ENCODE results near the gene SRPK1. TPM values are rescaled to one million over a fixed set of nuclear protein-coding genes. Genes with fewer than 3 reads are reported as not detected.

The SRPK1 gene
- total and polyA plus RNA-seq, 2 of the 13 experiments (the other 11 are each of a cell fraction or from before 2014, with no cell fraction given) = 56.4 to 142 TPM

DNA sequence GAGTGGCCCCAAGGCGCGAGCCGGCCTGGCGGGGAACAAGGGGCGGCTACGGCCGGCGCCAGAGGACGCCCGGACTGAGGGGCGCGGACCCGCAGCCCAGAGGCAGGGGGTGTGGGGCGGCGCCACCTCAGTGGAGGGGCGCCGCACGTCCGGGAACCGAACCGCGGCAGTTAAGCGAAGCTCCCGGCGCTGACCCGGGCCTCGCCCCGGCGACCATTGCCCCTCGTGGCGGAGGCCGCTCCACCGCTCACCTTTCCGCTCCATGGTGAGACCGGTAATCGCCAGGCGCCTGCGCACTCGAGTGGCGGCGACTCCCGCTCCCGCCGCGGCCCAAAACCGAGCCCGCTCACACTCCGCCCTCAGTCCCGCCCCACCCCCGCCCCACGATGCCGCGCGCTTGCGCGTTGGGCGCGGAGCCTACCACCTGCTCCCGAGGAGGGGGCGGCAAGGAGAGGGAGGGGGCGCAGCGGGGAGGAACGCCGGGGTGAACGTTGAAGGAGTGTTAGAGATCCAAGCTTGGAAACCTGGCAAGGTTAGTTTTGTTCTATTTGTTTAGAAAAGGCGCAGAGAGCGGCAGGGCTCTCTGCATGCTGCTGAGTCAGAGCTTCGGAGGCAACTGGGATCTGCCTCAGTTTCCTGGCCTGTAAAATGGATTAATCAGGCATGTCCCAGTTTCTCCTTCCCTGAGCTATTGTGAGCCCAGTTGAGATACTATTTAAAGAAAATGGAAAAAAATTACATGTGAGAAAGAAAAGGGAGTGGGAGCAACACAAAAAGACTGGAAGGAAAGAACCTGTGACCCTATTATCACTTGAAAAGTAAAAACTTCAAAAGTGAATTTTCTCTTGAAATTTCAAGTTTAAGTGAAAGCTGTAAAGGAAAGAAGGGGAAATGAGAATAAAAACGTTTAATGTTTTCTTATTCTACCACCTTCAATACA lies at the start of gene SRPK1 (continued):
- TF ChIP-seq, protein P1, sequence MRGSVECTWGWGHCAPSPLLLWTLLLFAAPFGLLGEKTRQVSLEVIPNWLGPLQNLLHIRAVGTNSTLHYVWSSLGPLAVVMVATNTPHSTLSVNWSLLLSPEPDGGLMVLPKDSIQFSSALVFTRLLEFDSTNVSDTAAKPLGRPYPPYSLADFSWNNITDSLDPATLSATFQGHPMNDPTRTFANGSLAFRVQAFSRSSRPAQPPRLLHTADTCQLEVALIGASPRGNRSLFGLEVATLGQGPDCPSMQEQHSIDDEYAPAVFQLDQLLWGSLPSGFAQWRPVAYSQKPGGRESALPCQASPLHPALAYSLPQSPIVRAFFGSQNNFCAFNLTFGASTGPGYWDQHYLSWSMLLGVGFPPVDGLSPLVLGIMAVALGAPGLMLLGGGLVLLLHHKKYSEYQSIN (CRISPR knock-in tag; IDR thresholded peaks at IDR 0.05; ENCODE audit: borderline replicate concordance) = no peak
- TF ChIP-seq, protein P2, sequence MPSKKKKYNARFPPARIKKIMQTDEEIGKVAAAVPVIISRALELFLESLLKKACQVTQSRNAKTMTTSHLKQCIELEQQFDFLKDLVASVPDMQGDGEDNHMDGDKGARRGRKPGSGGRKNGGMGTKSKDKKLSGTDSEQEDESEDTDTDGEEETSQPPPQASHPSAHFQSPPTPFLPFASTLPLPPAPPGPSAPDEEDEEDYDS (CRISPR knock-in tag; IDR thresholded peaks at IDR 0.05) = peak; percentile 93
- TF ChIP-seq SP2 (CRISPR knock-in tag; IDR thresholded peaks at IDR 0.05) = peak; percentile 35; the same call in 1 of the 2 replicates
- no peak for TF ChIP-seq TCF7L2 (IDR thresholded peaks at IDR 0.05; ENCODE audit: low read depth, low read length)
- peak; percentile 85 for TF ChIP-seq TBX2 (CRISPR knock-in tag; IDR thresholded peaks at IDR 0.05; ENCODE audit: borderline replicate concordance)
- TF ChIP-seq MAZ (IDR thresholded peaks at IDR 0.05; ENCODE audit: borderline replicate concordance, low read depth, low read length) = peak; percentile 98
- TF ChIP-seq MAZ (CRISPR knock-in tag; IDR thresholded peaks at IDR 0.05; ENCODE audit: low read depth) = peak; percentile 97
- no peak for TF ChIP-seq PHB2 (IDR thresholded peaks at IDR 0.05; ENCODE audit: partially characterized antibody)
- TF ChIP-seq, protein P3, sequence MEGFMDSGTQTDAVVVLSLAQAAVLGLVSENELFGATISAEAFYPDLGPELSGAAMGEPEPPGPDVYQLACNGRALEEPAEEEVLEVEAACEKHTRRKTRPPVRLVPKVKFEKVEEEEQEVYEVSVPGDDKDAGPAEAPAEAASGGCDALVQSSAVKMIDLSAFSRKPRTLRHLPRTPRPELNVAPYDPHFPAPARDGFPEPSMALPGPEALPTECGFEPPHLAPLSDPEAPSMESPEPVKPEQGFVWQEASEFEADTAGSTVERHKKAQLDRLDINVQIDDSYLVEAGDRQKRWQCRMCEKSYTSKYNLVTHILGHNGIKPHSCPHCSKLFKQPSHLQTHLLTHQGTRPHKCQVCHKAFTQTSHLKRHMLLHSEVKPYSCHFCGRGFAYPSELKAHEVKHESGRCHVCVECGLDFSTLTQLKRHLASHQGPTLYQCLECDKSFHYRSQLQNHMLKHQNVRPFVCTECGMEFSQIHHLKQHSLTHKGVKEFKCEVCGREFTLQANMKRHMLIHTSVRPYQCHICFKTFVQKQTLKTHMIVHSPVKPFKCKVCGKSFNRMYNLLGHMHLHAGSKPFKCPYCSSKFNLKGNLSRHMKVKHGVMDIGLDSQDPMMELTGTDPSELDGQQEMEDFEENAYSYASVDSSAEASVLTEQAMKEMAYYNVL (CRISPR knock-in tag; IDR thresholded peaks at IDR 0.05; ENCODE audit: borderline replicate concordance) = peak; percentile 51; the same call in 1 of the 2 replicates
- no peak for TF ChIP-seq TBP (CRISPR knock-in tag; IDR thresholded peaks at IDR 0.05)
- TF ChIP-seq PTBP1 (IDR thresholded peaks at IDR 0.05; ENCODE audit: low read depth, low read length, poor library complexity, severe bottlenecking) = peak; percentile 88
- TF ChIP-seq ZNF468 (CRISPR knock-in tag; IDR thresholded peaks at IDR 0.05) = no peak
- TF ChIP-seq, protein P4, sequence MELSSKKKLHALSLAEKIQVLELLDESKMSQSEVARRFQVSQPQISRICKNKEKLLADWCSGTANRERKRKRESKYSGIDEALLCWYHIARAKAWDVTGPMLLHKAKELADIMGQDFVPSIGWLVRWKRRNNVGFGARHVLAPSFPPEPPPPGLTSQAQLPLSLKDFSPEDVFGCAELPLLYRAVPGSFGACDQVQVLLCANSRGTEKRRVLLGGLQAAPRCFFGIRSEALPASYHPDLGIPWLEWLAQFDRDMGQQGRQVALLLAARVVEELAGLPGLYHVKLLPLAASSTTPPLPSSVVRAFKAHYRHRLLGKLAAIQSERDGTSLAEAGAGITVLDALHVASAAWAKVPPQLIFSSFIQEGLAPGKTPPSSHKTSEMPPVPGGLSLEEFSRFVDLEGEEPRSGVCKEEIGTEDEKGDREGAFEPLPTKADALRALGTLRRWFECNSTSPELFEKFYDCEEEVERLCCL (CRISPR knock-in tag; IDR thresholded peaks at IDR 0.05; ENCODE audit: borderline replicate concordance) = no peak
- no peak for TF ChIP-seq IKZF1 (IDR thresholded peaks at IDR 0.05)
- TF ChIP-seq, protein P5, sequence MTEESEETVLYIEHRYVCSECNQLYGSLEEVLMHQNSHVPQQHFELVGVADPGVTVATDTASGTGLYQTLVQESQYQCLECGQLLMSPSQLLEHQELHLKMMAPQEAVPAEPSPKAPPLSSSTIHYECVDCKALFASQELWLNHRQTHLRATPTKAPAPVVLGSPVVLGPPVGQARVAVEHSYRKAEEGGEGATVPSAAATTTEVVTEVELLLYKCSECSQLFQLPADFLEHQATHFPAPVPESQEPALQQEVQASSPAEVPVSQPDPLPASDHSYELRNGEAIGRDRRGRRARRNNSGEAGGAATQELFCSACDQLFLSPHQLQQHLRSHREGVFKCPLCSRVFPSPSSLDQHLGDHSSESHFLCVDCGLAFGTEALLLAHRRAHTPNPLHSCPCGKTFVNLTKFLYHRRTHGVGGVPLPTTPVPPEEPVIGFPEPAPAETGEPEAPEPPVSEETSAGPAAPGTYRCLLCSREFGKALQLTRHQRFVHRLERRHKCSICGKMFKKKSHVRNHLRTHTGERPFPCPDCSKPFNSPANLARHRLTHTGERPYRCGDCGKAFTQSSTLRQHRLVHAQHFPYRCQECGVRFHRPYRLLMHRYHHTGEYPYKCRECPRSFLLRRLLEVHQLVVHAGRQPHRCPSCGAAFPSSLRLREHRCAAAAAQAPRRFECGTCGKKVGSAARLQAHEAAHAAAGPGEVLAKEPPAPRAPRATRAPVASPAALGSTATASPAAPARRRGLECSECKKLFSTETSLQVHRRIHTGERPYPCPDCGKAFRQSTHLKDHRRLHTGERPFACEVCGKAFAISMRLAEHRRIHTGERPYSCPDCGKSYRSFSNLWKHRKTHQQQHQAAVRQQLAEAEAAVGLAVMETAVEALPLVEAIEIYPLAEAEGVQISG (CRISPR knock-in tag; IDR thresholded peaks at IDR 0.05) = peak; percentile 77
- TF ChIP-seq ZNF678 (CRISPR knock-in tag; IDR thresholded peaks at IDR 0.05) = peak; percentile 77; the same call in 1 of the 2 replicates
- no peak for TF ChIP-seq ZBTB8A (CRISPR knock-in tag; IDR thresholded peaks at IDR 0.05; ENCODE audit: borderline replicate concordance, low read depth)
- peak; percentile 89 for TF ChIP-seq ZNF883 (CRISPR knock-in tag; IDR thresholded peaks at IDR 0.05; ENCODE audit: not compliant biosample characterization)
- no peak for TF ChIP-seq U2AF1 (optimal IDR thresholded peaks at IDR 0.05; ENCODE audit: low read depth, low read length)
- peak; percentile 92 for TF ChIP-seq RBFOX2 (IDR thresholded peaks at IDR 0.05; ENCODE audit: low read depth, low read length)

All from HepG2 (cell line).